SK-N-SH (cell line): ENCODE results near the gene C19orf44. TPM values are rescaled to one million over a fixed set of nuclear protein-coding genes. Genes with fewer than 3 reads are reported as not detected.

ENCODE experiments used
- CTCF ChIA-PET: fragments of 300-600, 350-600 bp; formaldehyde crosslinking; extraction: SDS; loops from one replicate; lab custom pipeline; 2021; lab: Yijun Ruan, JAX
- POLR2A ChIA-PET: fragments of 350-600 bp; sonication (Branson Sonifier 250); formaldehyde crosslinking; extraction: SDS; loops from one replicate; lab custom pipeline; 2020; ENCODE audit warnings: antibody characterized with exemption, inconsistent platforms; lab: Yijun Ruan, JAX
- DNase-seq: peaks from one replicate; pipeline ENCODE4 v3.0.0; 2012
- H2AFZ ChIP-seq: fragments of 200-600 bp; sonication (generic); 2 replicates; pipeline ENCODE4 v1.8.1; 2016; ENCODE audit warnings: antibody characterized with exemption, mild to moderate bottlenecking, low read depth
- H3F3A ChIP-seq: fragments of 200-600 bp; sonication (generic); replicated peaks from 2 replicates; pipeline ENCODE3; 2016; ENCODE audit warnings: antibody characterized with exemption, mild to moderate bottlenecking; ENCODE audit not compliant: insufficient read depth
- H3K27ac ChIP-seq, 2 experiments: fragments of 200-500 bp in 1 of 2; fragments of 200-600 bp in 1 of 2; sonication (Bioruptor generic) in 1 of 2; sonication (generic), shearing (Covaris generic) in 1 of 2; 2 replicates each; pipeline versions ENCODE4 v1.5.1 to v1.6.1; 2014 to 2016; ENCODE audit warnings: low read depth in 2 of 2, inconsistent platforms in 1 of 2, low read length in 1 of 2, mild to moderate bottlenecking in 1 of 2, mixed read lengths in 1 of 2
- H3K27me3 ChIP-seq: fragments of 200-600 bp; sonication (generic), shearing (Covaris generic); 2 replicates; pipeline ENCODE4 v1.6.1; 2016; ENCODE audit warnings: mixed run types; ENCODE audit not compliant: insufficient read depth
- H3K36me3 ChIP-seq, 2 experiments: fragments of 200-500 bp in 1 of 2; fragments of 200-600 bp in 1 of 2; sonication (Bioruptor generic) in 1 of 2; sonication (generic) in 1 of 2; replicated peaks in 1 of 2; 2 replicates each; pipeline versions ENCODE3 to v1.5.1; 2014 to 2016; ENCODE audit warnings: low read length in 1 of 2, mild to moderate bottlenecking in 1 of 2; ENCODE audit not compliant: insufficient read depth in 2 of 2, control insufficient read depth in 1 of 2
- H3K4me1 ChIP-seq, 2 experiments: fragments of 200-500 bp in 1 of 2; fragments of 200-600 bp in 1 of 2; sonication (Bioruptor generic) in 1 of 2; sonication (generic), shearing (Covaris generic) in 1 of 2; 2 replicates each; pipeline versions ENCODE4 v1.5.1 to v1.6.1; 2014 to 2016; ENCODE audit warnings: low read depth in 1 of 2, low read length in 1 of 2, mixed run types in 1 of 2; ENCODE audit not compliant: insufficient read depth in 2 of 2, control insufficient read depth in 1 of 2
- H3K4me2 ChIP-seq: fragments of 200-600 bp; sonication (generic), shearing (Covaris generic); 2 replicates; pipeline ENCODE4 v1.6.1; 2017; ENCODE audit warnings: mixed run types
- H3K4me3 ChIP-seq, 2 experiments: fragments of 200-500 bp in 1 of 2; fragments of 200-600 bp in 1 of 2; sonication (Bioruptor generic) in 1 of 2; sonication (generic), shearing (Covaris generic) in 1 of 2; 2 replicates each; pipeline versions ENCODE4 v1.5.1 to v1.8.1; 2014 to 2016; ENCODE audit warnings: low read depth in 2 of 2, inconsistent platforms in 1 of 2, low read length in 1 of 2, mild to moderate bottlenecking in 1 of 2, mixed read lengths in 1 of 2, moderate library complexity in 1 of 2
- H3K79me2 ChIP-seq: fragments of 200-600 bp; sonication (generic); 2 replicates; pipeline ENCODE4 v1.8.1; 2017; ENCODE audit warnings: mild to moderate bottlenecking; ENCODE audit not compliant: insufficient read depth
- H3K9ac ChIP-seq: fragments of 200-600 bp; sonication (generic); 2 replicates; pipeline ENCODE4 v1.6.1; 2017; ENCODE audit warnings: mixed run types
- H3K9me2 ChIP-seq: fragments of 200-600 bp; sonication (generic); 2 replicates; pipeline ENCODE4 v1.6.1; 2017; ENCODE audit warnings: mixed run types
- H3K9me3 ChIP-seq: fragments of 200-600 bp; sonication (generic); 2 replicates; pipeline ENCODE4 v1.6.1; 2017; ENCODE audit warnings: mixed run types, mild to moderate bottlenecking, moderate library complexity
- H4K20me1 ChIP-seq: fragments of 200-600 bp; sonication (generic); 2 replicates; pipeline ENCODE4 v1.6.1; 2017; ENCODE audit warnings: mild to moderate bottlenecking, mixed run types; ENCODE audit not compliant: insufficient read depth
- CHD2 ChIP-seq: fragments of 150-350 bp; IDR thresholded peaks from 2 replicates; pipeline ENCODE4 v1.6.1; 2018; ENCODE audit warnings: low read length; ENCODE audit not compliant: partially characterized antibody
- CTCF ChIP-seq: fragments of 200-600 bp; sonication (generic); IDR thresholded peaks from 2 replicates; pipeline ENCODE4 v1.6.1; 2017; ENCODE audit warnings: antibody characterized with exemption, mild to moderate bottlenecking, moderate library complexity
- EP300 ChIP-seq, 2 experiments: IDR thresholded peaks; 2 replicates each; pipeline versions ENCODE4 v1.4.0 to v1.6.1; 2012; ENCODE audit warnings: borderline replicate concordance in 1 of 2, low read depth in 1 of 2, low read length in 1 of 2
- FOSL2 ChIP-seq: IDR thresholded peaks from 2 replicates; pipeline ENCODE4 v1.4.0; 2012; ENCODE audit warnings: low read depth, mild to moderate bottlenecking, moderate library complexity, borderline replicate concordance
- FOXJ3 ChIP-seq: sonication (generic); formaldehyde crosslinking; IDR thresholded peaks from 2 replicates; pipeline ENCODE4 v1.5.1; 2020; ENCODE audit warnings: mild to moderate bottlenecking, missing genetic modification reagents
- FOXM1 ChIP-seq: IDR thresholded peaks from 2 replicates; pipeline ENCODE4 v1.4.0; 2012; ENCODE audit warnings: low read depth, mild to moderate bottlenecking
- GATA2 ChIP-seq: sonication (generic); formaldehyde crosslinking; IDR thresholded peaks from 2 replicates; pipeline ENCODE4 v1.5.0; 2020; ENCODE audit warnings: mild to moderate bottlenecking, missing genetic modification reagents
- MAX ChIP-seq: IDR thresholded peaks from 2 replicates; pipeline ENCODE4 v1.4.0; 2012; ENCODE audit warnings: low read depth
- NRF1 ChIP-seq: IDR thresholded peaks from 2 replicates; pipeline ENCODE4 v1.6.1; 2012; ENCODE audit warnings: low read depth, mild to moderate bottlenecking, low read length
- PBX3 ChIP-seq: IDR thresholded peaks from 2 replicates; pipeline ENCODE4; 2012
- RCOR1 ChIP-seq: fragments of 150-350 bp; IDR thresholded peaks from 2 replicates; pipeline ENCODE4 v1.6.1; 2017; ENCODE audit warnings: antibody characterized with exemption, low read length
- REST ChIP-seq: IDR thresholded peaks from 2 replicates; pipeline ENCODE4 v1.6.1; 2012; ENCODE audit warnings: mild to moderate bottlenecking, low read depth, low read length, moderate library complexity
- RXRA ChIP-seq: IDR thresholded peaks from 2 replicates; pipeline ENCODE4 v1.4.0; 2012; ENCODE audit warnings: low read depth, mild to moderate bottlenecking, borderline replicate concordance
- SIN3A ChIP-seq: IDR thresholded peaks from 2 replicates; pipeline ENCODE4 v1.6.1; 2012; ENCODE audit warnings: low read depth, mild to moderate bottlenecking, low read length, moderate library complexity, borderline replicate concordance
- TEAD4 ChIP-seq: IDR thresholded peaks from 2 replicates; pipeline ENCODE4 v1.4.0; 2012; ENCODE audit warnings: mild to moderate bottlenecking, borderline replicate concordance; ENCODE audit not compliant: insufficient read depth
- WGBS: methylation state at CpG from one replicate; pipeline ENCODE4 v1.1.6; 2017; ENCODE audit warnings: low lambda C conversion rate; 5-methylcytosine and 5-hydroxymethylcytosine counted together
- polyA plus RNA-seq, 3 experiments: library from polyadenylated mRNA; depleted of rRNA; stranded (reverse); fragments of >200 nt; gene quantifications; 2 replicates each; pipeline ENCODE4 v1.2.3, GENCODE V29; 2012
- TF ChIP-seq, protein P1 (sequence below): IDR thresholded peaks from 2 replicates; pipeline ENCODE4 v1.4.0; 2012; ENCODE audit warnings: low read depth, borderline replicate concordance

The C19orf44 gene
- polyA plus RNA-seq, 1 of the 3 experiments (the other 2 are of a cell fraction), result 6.0 TPM

- Histone ChIP-seq H3K9me2 (no peaks in the 10 kb centered on the region), H3K4me2 (no peak overlapping the region), H3K79me2 (peaks cover 89% of the 10 kb centered on the region), H3K4me3 (no peak overlapping the region), H3K36me3 (no peaks in the 10 kb centered on the region), H3K27ac (peak overlapping the region in 1 of 2 experiments; percentile 56; a peak in 1 of 4 replicates), H3K9ac (no peak overlapping the region), H3F3A (no peaks in the 10 kb centered on the region), H3K4me1 (peaks cover 8 to 33% of the 10 kb centered on the region in 2 experiments; a peak in 3 of 4 replicates), H3K9me3 (no peaks in the 10 kb centered on the region), H2AFZ (no peak overlapping the region), H3K27me3 (no peaks in the 10 kb centered on the region), H4K20me1 (peaks cover 45% of the 10 kb centered on the region)
- 79% methylated on average over 6 of the region's 6 CpGs for WGBS
- ChIA-PET CTCF (interaction anchor here (1.2 kb wide), 1 partner anchor 25 kb away, joined by 3 read pairs; no protein-coding TSS in a partner anchor), POLR2A (interaction anchor here (0.8 kb wide), 1 partner anchor 9 kb away, joined by 3 read pairs; no protein-coding TSS in a partner anchor)
- TF ChIP-seq FOXJ3 (CRISPR knock-in tag) (peak; percentile 19; the same call in 1 of the 2 replicates), RCOR1 (no peak)
- DNase-seq, result peak; percentile 47
These were observed 28.6 kb upstream of the C19orf44 start for GRCh38 chr19:16467581-16467980.

GRCh38 chr19:16470541-16470910 lies 25.7 kb upstream of the C19orf44 start:
- Histone ChIP-seq H3K9me2 (no peaks in the 10 kb centered on the region), H4K20me1 (peaks cover 26% of the 10 kb centered on the region; the same call in 1 of the 2 replicates), H3K9ac (peak overlapping the region; percentile 69; the same call in 1 of the 2 replicates), H3K27me3 (no peaks in the 10 kb centered on the region), H3F3A (peaks cover 3% of the 10 kb centered on the region), H3K9me3 (no peaks in the 10 kb centered on the region), H3K27ac (no peak overlapping the region), H3K4me3 (peak overlapping the region; percentile 75 to 77), H2AFZ (no peak overlapping the region), H3K4me1 (peaks cover 8 to 17% of the 10 kb centered on the region in 2 experiments; a peak in 3 of 4 replicates), H3K36me3 (no peaks in the 10 kb centered on the region), H3K79me2 (peaks cover 60% of the 10 kb centered on the region), H3K4me2 (peak overlapping the region; percentile 88)
- 34% methylated on average over 7 of the region's 7 CpGs for WGBS
- DNase-seq, result no peak
- POLR2A ChIA-PET, result no interaction called here
- CTCF ChIA-PET, result interaction anchor here (1.4 to 1.5 kb wide), 2 partner anchors 28 to 29 kb away, joined by 4 to 5 read pairs; no protein-coding TSS in a partner anchor
- no peak for TF ChIP-seq RXRA
- TF ChIP-seq PBX3, result no peak
- no peak for TF ChIP-seq REST
- TF ChIP-seq MAX, result no peak
- no peak for TF ChIP-seq CTCF
- TF ChIP-seq FOXM1, result no peak
- TF ChIP-seq TEAD4, result no peak
- TF ChIP-seq CHD2, result no peak
- no peak for TF ChIP-seq FOSL2
- TF ChIP-seq EP300 (IDR thresholded peaks at IDR 0.05; ENCODE audit: borderline replicate concordance in 1 of 2, low read depth in 1 of 2, low read length in 1 of 2), result no peak
- no peak for TF ChIP-seq SIN3A
- TF ChIP-seq, protein P1, sequence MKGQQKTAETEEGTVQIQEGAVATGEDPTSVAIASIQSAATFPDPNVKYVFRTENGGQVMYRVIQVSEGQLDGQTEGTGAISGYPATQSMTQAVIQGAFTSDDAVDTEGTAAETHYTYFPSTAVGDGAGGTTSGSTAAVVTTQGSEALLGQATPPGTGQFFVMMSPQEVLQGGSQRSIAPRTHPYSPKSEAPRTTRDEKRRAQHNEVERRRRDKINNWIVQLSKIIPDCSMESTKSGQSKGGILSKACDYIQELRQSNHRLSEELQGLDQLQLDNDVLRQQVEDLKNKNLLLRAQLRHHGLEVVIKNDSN, result no peak
- no peak for TF ChIP-seq GATA2 (CRISPR knock-in tag)
- no peak for TF ChIP-seq NRF1
